Measurements from ENCODE around the gene FAM78B.

The FAM78B gene

DNA sequence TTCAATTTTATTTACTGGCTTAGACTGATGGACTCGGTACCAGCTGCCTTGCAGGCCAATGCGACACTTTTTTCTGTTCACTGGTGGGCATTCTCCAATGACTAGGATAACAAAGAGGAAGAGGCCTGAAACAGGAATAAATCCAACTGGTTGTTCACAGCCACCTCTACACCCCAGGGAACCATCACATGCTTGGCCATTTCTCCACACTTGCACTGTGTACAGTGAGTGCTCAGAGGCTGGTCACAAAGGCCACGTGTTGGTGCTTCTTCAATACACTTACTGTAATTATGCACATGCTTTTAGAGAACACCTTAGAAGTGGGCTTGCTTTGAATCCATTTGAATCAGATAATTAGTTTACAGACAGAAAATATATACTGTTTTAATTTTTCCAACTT is 113.4 kb downstream of the FAM78B start:
- H3K36me3 ChIP-seq (ENCODE audit: control insufficient read depth, insufficient read depth, low read length), result no peaks in the 10 kb centered on the region
- 90 to 93% methylated on average over 3 of the region's 3 CpGs for WGBS, 2 experiments
- no peaks in the 10 kb centered on the region for H3K9me3 ChIP-seq (ENCODE audit: control insufficient read depth, low read length)
- H3K27me3 ChIP-seq (ENCODE audit: control insufficient read depth, insufficient read depth, low read length, poor library complexity, severe bottlenecking), result no peaks in the 10 kb centered on the region
- H3K27ac ChIP-seq (ENCODE audit: insufficient read depth, low read depth, low read length, poor library complexity, severe bottlenecking), result no peak overlapping the region
- peaks cover 3% of the 10 kb centered on the region for H3K4me1 ChIP-seq (ENCODE audit: control insufficient read depth, insufficient read depth, low read length)
- H3K4me3 ChIP-seq (ENCODE audit: insufficient read depth, low read depth, low read length), result no peak overlapping the region

DNA sequence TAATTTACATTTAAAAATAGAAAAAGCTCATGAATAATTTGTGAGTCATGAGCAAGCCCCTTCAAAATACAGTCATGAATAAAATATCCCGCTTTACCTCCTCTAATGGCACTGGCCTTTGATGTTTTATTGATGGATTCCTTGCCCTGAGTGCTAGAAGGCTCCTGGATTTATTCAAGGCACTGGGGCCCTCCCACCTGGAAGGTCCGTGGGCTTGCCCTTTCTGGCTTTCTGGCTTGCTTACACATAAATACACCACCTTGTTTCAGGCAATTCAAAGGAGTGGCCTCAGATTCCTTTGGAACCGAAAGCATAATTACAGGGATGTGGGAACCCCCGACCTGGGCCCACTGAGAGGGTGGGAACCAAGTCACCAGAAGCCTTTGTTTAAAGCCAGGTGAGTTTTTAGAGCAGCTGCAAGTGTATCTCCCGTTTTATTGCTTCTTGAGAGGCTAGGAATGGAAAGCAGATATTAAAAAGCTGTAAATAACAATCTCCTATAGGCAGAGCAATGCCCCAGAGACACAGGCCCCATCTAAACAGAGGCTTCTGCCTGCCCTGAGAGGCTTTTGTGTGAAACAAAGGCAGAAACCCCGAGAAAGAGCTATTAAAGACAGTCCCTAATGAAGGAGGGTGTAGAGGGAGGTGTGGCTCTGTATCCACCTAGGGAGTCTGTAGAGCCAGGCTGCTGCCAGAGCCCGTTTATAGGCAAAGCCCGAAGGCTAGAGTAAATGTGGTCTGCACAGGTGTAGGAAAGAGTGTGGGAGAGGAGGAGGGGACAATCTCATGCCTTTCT is 126.4 kb downstream of the FAM78B start:
- 55 to 57% methylated on average over 8 of the region's 8 CpGs for WGBS, 2 experiments

DNA sequence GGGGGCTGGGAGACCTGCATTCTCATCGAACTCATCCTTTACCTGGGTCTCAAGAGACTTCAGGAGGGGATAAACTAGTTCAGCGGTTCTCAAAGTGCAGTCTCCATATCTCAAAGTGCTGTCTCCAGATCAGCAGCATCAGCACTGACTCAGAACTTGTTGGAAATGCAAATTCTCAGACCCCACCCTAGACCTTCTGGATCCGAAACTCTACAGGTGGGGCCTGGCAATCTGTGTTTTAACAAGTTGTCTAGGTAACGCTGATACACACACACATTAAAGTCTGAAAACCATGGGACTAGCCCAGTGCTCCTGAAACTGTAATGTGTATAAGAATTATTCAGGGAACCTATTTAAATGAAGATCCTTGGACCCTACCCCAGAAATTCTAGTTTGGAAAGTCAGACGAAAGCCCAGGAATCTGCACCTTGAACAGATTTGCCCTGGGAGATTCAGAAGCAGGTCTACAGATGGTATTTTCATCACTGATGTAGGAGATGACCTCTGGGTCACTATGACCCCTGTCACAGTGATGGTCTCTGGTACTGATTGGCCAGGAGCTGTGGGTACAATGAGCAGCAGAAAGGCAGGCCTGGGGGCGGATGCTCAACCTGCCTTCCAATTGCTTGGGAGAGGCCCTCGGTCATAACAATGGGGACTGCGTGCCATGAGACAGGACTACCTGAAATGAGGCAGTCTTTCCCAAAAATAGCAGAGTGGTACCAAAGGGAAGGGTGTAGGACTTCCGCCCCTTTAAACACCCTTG is 127.2 kb downstream of the FAM78B start:
- Histone ChIP-seq H3K9me3 (ENCODE audit: control insufficient read depth, low read length) (no peaks in the 10 kb centered on the region), H3K36me3 (ENCODE audit: control insufficient read depth, insufficient read depth, low read length) (no peaks in the 10 kb centered on the region), H3K27ac (ENCODE audit: insufficient read depth, low read depth, low read length, poor library complexity, severe bottlenecking) (no peak overlapping the region), H3K27me3 (ENCODE audit: control insufficient read depth, insufficient read depth, low read length, poor library complexity, severe bottlenecking) (no peaks in the 10 kb centered on the region), H3K4me3 (ENCODE audit: insufficient read depth, low read depth, low read length) (no peak overlapping the region), H3K4me1 (ENCODE audit: control insufficient read depth, insufficient read depth, low read length) (peaks cover 10% of the 10 kb centered on the region)
- WGBS, 2 experiments, result 91 to 95% methylated on average over 8 of the region's 9 CpGs

More for the DNA sequence above, 126.4 kb downstream of the FAM78B start:
- Histone ChIP-seq H3K27me3 (ENCODE audit: control insufficient read depth, insufficient read depth, low read length, poor library complexity, severe bottlenecking) (no peaks in the 10 kb centered on the region), H3K9me3 (ENCODE audit: control insufficient read depth, low read length) (no peaks in the 10 kb centered on the region), H3K4me1 (ENCODE audit: control insufficient read depth, insufficient read depth, low read length) (peaks cover 10% of the 10 kb centered on the region), H3K4me3 (ENCODE audit: insufficient read depth, low read depth, low read length) (no peak overlapping the region), H3K27ac (ENCODE audit: insufficient read depth, low read depth, low read length, poor library complexity, severe bottlenecking) (no peak overlapping the region), H3K36me3 (ENCODE audit: control insufficient read depth, insufficient read depth, low read length) (no peaks in the 10 kb centered on the region)

DNA sequence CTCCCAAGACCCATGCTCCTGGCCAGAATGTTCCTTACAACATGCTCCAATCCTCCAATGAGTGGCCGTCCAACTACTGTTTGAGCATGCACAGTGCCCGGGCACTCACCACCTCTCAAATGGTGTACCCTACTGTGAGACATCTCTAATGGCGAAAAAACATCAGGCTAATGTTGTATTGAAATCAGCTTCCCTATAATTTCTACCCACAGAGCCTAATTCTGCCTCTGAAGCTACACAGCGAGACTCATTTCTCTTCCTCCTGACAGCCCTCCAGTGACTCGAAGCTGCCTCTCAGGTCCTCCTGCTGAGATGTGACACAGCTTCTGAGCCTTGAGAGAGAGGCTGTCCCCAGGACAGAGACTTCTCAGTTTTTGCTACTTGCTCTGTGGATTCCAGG is 130.7 kb downstream of the FAM78B start:
- WGBS, 2 experiments, result 76 to 80% methylated on average over 5 of the region's 5 CpGs
- Histone ChIP-seq H3K4me1 (ENCODE audit: control insufficient read depth, insufficient read depth, low read length) (peaks cover 10% of the 10 kb centered on the region), H3K27ac (ENCODE audit: insufficient read depth, low read depth, low read length, poor library complexity, severe bottlenecking) (no peak overlapping the region)

DNA sequence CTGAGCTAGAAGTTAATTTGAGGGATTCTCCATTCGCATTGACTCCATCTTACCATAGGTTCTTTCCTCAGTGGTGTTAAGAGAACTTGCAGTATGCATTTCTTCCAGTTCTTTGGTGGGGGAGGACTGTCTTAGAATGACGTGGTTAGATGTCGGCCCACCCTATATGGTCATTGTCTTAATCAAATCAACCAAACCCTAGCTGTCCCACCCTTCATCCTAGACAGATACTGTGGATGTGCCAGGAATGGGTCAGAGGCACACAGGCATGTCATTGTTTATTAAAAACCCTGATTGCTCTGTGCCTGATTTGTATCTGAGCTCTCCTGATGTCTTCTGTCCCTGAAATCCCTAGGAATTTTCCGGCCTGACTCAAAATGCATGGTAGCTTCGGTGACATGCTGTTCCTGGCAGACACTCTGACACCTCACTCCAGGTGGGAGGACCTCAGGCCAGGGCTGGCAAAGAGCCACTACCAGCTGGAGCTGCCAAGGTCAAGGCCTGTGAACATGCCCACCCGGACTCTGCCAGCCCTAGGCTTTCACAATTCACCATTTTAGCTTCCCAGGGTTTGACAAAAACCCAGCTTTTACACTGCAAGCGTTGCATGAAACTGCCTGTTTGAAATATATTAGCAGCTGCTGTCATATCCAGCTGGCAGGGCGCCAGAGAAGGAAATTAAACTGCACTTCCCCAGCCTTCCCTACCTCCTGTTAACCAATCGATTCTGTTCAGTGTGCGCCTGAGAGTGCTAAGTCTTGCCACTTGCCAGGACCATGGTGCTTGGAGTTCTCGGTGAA is 134.0 kb downstream of the FAM78B start:
- Histone ChIP-seq H3K4me1 (ENCODE audit: control insufficient read depth, insufficient read depth, low read length) (no peaks in the 10 kb centered on the region), H3K27me3 (ENCODE audit: control insufficient read depth, insufficient read depth, low read length, poor library complexity, severe bottlenecking) (no peaks in the 10 kb centered on the region), H3K36me3 (ENCODE audit: control insufficient read depth, insufficient read depth, low read length) (no peaks in the 10 kb centered on the region), H3K4me3 (ENCODE audit: insufficient read depth, low read depth, low read length) (no peak overlapping the region), H3K27ac (ENCODE audit: insufficient read depth, low read depth, low read length, poor library complexity, severe bottlenecking) (no peak overlapping the region), H3K9me3 (ENCODE audit: control insufficient read depth, low read length) (no peaks in the 10 kb centered on the region)
- 90 to 92% methylated on average over 11 of the region's 11 CpGs for WGBS, 2 experiments

More for the DNA sequence above, 130.7 kb downstream of the FAM78B start:
- Histone ChIP-seq H3K4me3 (ENCODE audit: insufficient read depth, low read depth, low read length) (no peak overlapping the region), H3K9me3 (ENCODE audit: control insufficient read depth, low read length) (no peaks in the 10 kb centered on the region), H3K36me3 (ENCODE audit: control insufficient read depth, insufficient read depth, low read length) (no peaks in the 10 kb centered on the region), H3K27me3 (ENCODE audit: control insufficient read depth, insufficient read depth, low read length, poor library complexity, severe bottlenecking) (no peaks in the 10 kb centered on the region)

DNA sequence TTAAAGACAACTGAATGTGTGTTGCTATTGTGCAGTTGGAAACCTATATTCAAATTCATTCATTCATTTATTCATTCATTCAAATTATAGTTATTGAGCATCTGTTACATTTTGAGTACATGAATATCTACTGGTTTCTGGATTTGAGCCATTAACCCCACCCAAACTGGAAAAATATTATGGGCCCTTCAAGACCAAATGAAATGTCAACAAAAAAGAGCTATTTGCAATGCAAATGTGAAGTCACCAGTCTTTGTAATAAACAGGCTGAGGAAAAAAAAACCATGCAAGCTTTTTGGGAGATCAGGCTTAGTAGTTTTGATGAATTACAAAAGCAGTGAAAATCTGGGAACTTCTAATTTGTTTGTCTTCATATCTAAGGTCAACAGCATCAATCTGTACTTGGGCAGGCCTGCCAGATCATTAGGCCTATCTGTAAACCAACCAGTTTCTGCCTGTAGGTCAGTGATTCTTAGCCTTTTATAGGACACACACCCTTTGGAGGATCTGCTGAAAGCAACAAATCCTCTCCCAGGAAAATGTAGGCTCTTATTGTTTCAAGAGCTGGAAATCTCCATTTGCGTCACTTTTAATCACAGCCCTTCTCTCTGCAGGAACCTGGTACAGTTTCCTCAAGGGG is 134.7 kb downstream of the FAM78B start:
- Histone ChIP-seq H3K9me3 (ENCODE audit: control insufficient read depth, low read length) (no peaks in the 10 kb centered on the region), H3K36me3 (ENCODE audit: control insufficient read depth, insufficient read depth, low read length) (no peaks in the 10 kb centered on the region), H3K4me1 (ENCODE audit: control insufficient read depth, insufficient read depth, low read length) (no peaks in the 10 kb centered on the region), H3K4me3 (ENCODE audit: insufficient read depth, low read depth, low read length) (no peak overlapping the region), H3K27ac (ENCODE audit: insufficient read depth, low read depth, low read length, poor library complexity, severe bottlenecking) (no peak overlapping the region), H3K27me3 (ENCODE audit: control insufficient read depth, insufficient read depth, low read length, poor library complexity, severe bottlenecking) (no peaks in the 10 kb centered on the region)
- WGBS, 2 experiments, result 82 to 96% methylated on average over 1 of the region's 1 CpG

DNA sequence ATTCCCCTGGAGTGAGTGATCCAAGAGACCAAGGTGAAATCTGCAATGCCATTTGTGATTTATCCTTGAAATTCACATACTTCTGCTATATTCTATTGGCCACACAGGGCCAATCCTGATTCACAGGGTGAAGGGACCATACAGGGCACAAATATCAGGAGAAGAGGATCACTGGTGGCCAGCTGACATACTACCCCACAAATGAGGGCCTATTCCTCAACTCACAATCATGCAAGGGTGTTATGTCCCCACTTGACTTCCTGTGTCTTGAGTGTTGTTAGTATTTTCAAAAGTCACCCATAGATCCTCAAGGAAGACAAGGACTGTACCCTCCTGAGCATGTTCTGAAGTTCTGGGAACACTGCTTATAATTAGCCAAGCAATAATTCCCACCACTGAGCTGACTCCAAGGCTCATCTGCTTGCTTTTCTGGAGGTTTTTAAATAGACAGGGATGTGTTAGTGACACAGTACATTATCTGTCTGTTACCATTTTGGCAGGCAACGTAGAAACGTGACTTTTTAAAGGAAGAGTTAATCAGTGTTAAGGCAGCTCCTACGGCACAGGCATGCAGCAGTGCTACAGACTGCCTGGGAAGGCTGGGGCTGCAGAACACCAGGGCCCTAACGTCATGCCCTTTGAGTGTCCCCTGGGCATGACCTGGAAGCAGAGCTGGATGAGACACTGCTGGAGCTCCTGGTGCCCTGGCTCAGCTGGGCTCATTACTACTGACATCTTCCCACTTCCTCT is 137.4 kb downstream of the FAM78B start:
- Histone ChIP-seq H3K27ac (ENCODE audit: insufficient read depth, low read depth, low read length, poor library complexity, severe bottlenecking) (no peak overlapping the region), H3K27me3 (ENCODE audit: control insufficient read depth, insufficient read depth, low read length, poor library complexity, severe bottlenecking) (no peaks in the 10 kb centered on the region), H3K36me3 (ENCODE audit: control insufficient read depth, insufficient read depth, low read length) (no peaks in the 10 kb centered on the region), H3K9me3 (ENCODE audit: control insufficient read depth, low read length) (no peaks in the 10 kb centered on the region), H3K4me1 (ENCODE audit: control insufficient read depth, insufficient read depth, low read length) (no peaks in the 10 kb centered on the region), H3K4me3 (ENCODE audit: insufficient read depth, low read depth, low read length) (no peak overlapping the region)
- 89 to 92% methylated on average over 4 of the region's 4 CpGs for WGBS, 2 experiments

DNA sequence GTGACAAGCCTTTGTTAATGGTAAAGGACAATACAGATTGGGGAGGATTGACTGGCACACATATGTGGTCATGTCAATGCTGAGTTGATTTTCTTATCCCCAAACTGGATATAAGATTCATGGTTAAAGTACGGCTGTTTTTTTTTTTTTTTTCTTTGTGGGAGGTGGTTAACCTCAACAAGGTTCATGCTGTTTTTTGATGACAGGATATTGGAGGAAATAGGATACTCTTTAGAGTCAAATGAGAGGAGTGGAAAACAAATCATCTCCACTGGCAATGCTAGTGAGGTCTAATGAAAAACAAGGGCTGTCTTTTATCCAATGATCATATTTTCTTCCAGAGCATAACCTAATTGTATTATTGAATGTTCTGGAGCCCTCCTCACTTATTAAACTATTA is 140.2 kb downstream of the FAM78B start:
- H3K27ac ChIP-seq (ENCODE audit: insufficient read depth, low read depth, low read length, poor library complexity, severe bottlenecking), result no peak overlapping the region
- H3K4me1 ChIP-seq (ENCODE audit: control insufficient read depth, insufficient read depth, low read length), result no peaks in the 10 kb centered on the region
- H3K4me3 ChIP-seq (ENCODE audit: insufficient read depth, low read depth, low read length), result no peak overlapping the region
- H3K36me3 ChIP-seq (ENCODE audit: control insufficient read depth, insufficient read depth, low read length), result no peaks in the 10 kb centered on the region
- no peaks in the 10 kb centered on the region for H3K9me3 ChIP-seq (ENCODE audit: control insufficient read depth, low read length)
- no peaks in the 10 kb centered on the region for H3K27me3 ChIP-seq (ENCODE audit: control insufficient read depth, insufficient read depth, low read length, poor library complexity, severe bottlenecking)
- WGBS, 2 experiments, result 80 to 100% methylated on average over 1 of the region's 1 CpG

DNA sequence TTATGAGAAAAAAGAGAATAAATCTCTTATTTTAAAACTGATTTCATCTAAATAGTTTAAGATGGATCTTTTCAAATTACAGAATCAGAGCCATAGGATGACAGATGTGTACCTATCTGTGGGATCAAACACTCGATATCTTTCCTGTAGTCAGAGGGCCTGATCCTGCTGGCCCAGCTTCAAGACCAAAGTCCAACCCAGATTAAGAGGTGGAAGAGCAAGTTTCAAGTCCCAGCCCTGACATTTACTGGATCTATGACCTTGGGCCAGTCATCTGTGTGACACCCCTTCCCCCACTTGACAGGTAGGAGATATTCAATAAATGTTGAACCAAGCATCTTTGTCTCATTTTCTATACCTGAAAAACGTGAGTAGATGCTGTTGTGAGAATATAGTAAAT is 140.7 kb downstream of the FAM78B start:
- Histone ChIP-seq H3K36me3 (ENCODE audit: control insufficient read depth, insufficient read depth, low read length) (no peaks in the 10 kb centered on the region), H3K27me3 (ENCODE audit: control insufficient read depth, insufficient read depth, low read length, poor library complexity, severe bottlenecking) (no peaks in the 10 kb centered on the region), H3K27ac (ENCODE audit: insufficient read depth, low read depth, low read length, poor library complexity, severe bottlenecking) (no peak overlapping the region), H3K4me1 (ENCODE audit: control insufficient read depth, insufficient read depth, low read length) (no peaks in the 10 kb centered on the region), H3K4me3 (ENCODE audit: insufficient read depth, low read depth, low read length) (no peak overlapping the region), H3K9me3 (ENCODE audit: control insufficient read depth, low read length) (no peaks in the 10 kb centered on the region)
- 90 to 94% methylated on average over 2 of the region's 2 CpGs for WGBS, 2 experiments
